Measurements from ENCODE around the gene DNM1L.

The DNM1L gene

GRCh38 chr12:32757157-32757556, 78.1 kb downstream of the DNM1L start:
- no peak for DNase-seq

DNA sequence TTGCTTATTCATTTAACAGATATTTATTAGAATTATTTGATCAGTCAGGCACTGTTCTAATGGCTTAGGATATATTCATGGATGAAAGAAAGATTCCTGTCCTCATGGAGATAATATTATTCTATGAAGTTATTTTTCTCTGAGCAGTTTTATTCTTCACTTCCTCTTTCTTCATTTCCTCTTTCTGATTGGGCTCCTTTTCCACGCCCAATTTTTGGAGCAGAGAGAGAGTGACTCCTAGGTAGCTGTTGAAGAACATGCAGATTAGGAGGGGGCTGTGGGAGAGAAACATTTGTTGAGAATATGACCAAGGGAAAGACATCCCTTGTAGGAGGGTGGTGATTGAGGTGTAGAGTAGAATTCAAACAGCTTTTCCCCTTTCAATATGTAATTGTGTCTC, 82.6 kb downstream of the DNM1L start:
- no peak for DNase-seq

GRCh38 chr12:32765906-32766305, 86.8 kb downstream of the DNM1L start:
- DNase-seq = no peak

GRCh38 chr12:32768518-32768917, 89.4 kb downstream of the DNM1L start:
- no peak for DNase-seq

- DNase-seq = no peak
Observed at GRCh38 chr12:32770141-32770540, 91.0 kb downstream of the DNM1L start.

- DNase-seq = no peak
Observed at GRCh38 chr12:32773691-32774090, 94.6 kb downstream of the DNM1L start.

GRCh38 chr12:32776258-32776657, 97.2 kb downstream of the DNM1L start:
- no peak for DNase-seq

- DNase-seq = no peak
Observed at GRCh38 chr12:32777159-32777558, 98.1 kb downstream of the DNM1L start.

DNA sequence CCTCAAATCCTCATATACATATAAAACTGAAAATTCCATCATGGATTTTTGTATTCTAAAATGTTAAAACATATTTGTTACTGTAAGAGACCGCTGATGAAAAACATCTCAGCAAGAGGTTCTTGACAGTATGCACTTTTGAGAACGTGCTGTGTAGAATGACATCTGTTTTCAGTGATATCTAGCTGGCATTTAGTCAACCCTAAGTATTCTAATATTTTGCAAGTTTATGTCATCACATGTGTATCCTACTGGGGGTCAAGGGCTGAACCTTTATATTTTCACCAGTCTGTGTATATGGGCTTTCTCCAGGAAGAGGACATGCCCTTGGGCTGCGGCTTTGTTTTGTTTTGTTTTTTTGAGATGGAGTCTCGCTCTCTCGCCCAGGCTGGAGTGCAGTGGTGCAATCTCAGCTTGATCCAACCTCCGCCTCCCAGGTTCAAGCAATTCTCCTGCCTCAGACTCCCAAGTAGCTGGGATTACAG, 98.6 kb downstream of the DNM1L start:
- DNase-seq = no peak

- DNase-seq = no peak
Observed at GRCh38 chr12:32780071-32780470, 101.0 kb downstream of the DNM1L start.

DNA sequence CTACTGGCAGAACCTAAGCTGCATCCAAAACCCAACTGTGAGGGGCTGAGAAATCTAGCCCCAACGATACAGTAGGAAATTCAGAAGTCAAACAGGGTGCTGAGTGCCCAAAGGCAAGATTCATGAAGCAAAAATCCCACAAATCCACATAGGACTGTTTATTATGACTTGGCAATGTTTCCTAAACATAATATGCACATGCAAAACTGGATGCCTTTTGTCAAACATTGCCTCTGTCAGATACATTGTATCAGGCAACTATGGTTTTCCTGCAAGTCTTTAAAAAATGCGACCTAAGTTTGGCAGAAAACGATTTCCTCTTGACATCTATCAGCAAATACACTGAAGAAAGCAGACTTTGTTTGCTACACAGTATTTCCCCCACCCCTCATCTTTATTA, 103.9 kb downstream of the DNM1L start:
- no peak for DNase-seq

- no peak for DNase-seq
Observed at GRCh38 chr12:32785557-32785956, 106.5 kb downstream of the DNM1L start.

GRCh38 chr12:32788405-32788804, 109.3 kb downstream of the DNM1L start:
- no peak for DNase-seq

DNA sequence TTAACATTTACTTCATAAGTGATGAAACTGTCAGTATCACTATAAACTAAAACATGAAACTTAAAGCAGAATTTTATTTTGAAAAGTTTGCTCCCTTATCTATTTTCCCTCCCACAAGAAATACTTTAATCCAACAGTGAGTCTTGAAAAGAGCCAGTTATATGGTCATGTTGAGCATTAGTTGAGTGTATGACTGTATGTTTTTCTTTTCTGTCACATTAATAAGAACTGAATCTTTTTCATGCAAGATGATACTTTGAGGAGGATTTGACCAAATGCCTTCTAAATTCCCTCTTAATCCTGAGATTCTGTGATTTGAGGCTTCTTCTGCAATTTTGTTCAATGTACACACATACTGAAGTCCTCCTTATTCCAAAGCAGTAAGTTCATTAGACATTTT, 110.3 kb downstream of the DNM1L start:
- no peak for DNase-seq

- DNase-seq = no peak
Observed at GRCh38 chr12:32789916-32790315, 110.8 kb downstream of the DNM1L start.

- DNase-seq = no peak
Observed at GRCh38 chr12:32794281-32794680, 115.2 kb downstream of the DNM1L start.
